Kidney (tissue), 14 donors: Measurements from ENCODE around the gene HDAC11. TPM values are rescaled to one million over a fixed set of nuclear protein-coding genes. Genes with fewer than 3 reads are reported as not detected.

Experiments
- DNase-seq, 5 donors: peaks; one replicate each; pipeline ENCODE4 v3.0.0-alpha.2; 2013 to 2020
- FAIRE-seq: peaks from 2 replicates; lab custom pipeline; 2012; peaks lifted over from hg19 to GRCh38; lab: Jason Lieb, UNC
- H3K27ac ChIP-seq, 2 donors: one replicate each; pipeline ENCODE4 v1.7.0; 2013; ENCODE audit warnings: low read depth in 2 of 2, low read length in 2 of 2, inconsistent platforms in 1 of 2
- H3K27me3 ChIP-seq: one replicate; pipeline ENCODE4 v1.7.1; 2013; ENCODE audit warnings: low read length, inconsistent platforms; ENCODE audit not compliant: control insufficient read depth, insufficient read depth
- H3K36me3 ChIP-seq, 3 donors: one replicate each; pipeline versions ENCODE4 v1.7.0 to v1.7.1; 2013; ENCODE audit warnings: low read length in 3 of 3, control low read depth in 1 of 3, inconsistent platforms in 1 of 3; ENCODE audit not compliant: insufficient read depth in 3 of 3, control insufficient read depth in 2 of 3
- H3K4me1 ChIP-seq, 3 donors: one replicate each; pipeline versions ENCODE4 v1.7.0 to v1.7.1; 2013; ENCODE audit warnings: low read length in 3 of 3, inconsistent platforms in 1 of 3, low read depth in 1 of 3; ENCODE audit not compliant: control insufficient read depth in 2 of 3, insufficient read depth in 2 of 3
- H3K4me3 ChIP-seq, 3 donors: one replicate each; pipeline versions ENCODE4 v1.7.0 to v1.8.1; 2013; ENCODE audit warnings: low read length in 3 of 3, control low read depth in 1 of 3, inconsistent platforms in 1 of 3
- H3K9ac ChIP-seq, 3 donors: one replicate each; pipeline versions ENCODE4 v1.7.0 to v1.7.1; 2013; ENCODE audit warnings: low read length in 3 of 3, control low read depth in 1 of 3, inconsistent platforms in 1 of 3
- H3K9me3 ChIP-seq, 3 donors: one replicate each; pipeline versions ENCODE4 v1.7.0 to v1.7.1; 2013; ENCODE audit warnings: low read length in 3 of 3, control low read depth in 1 of 3, inconsistent platforms in 1 of 3; ENCODE audit not compliant: control insufficient read depth in 2 of 3, insufficient read depth in 1 of 3
- intact Hi-C: fragments of 100-400 bp; cut with DNase I; formaldehyde crosslinking; loops from one replicate; pipeline ENCODE4 v1.11.1; 2022
- polyA plus RNA-seq: library from polyadenylated mRNA; stranded (reverse); fragments of 350-450 nt; fragmentation: Illumina TruSeq; extraction: RNeasy Lipid Tissue Mini Kit (QIAGEN cat#74804); gene quantifications from one replicate; pipeline ENCODE4 v1.2.3, GENCODE V29; 2014; ENCODE audit warnings: low read depth, low replicate concordance; ENCODE audit not compliant: insufficient read depth
- total RNA-seq: library from RNA; stranded (reverse); fragmentation: NEBNext Ultra II Directional; extraction: Animal tissue kit (Norgen Biotek cat#: 25700); gene quantifications from one replicate; pipeline ENCODE4 v1.2.1, GENCODE V29; 2021
- TF ChIP-seq, protein P1 (sequence below): IDR thresholded peaks from 3 replicates; pipeline ENCODE4 v1.5.1; 2012; ENCODE audit warnings: mild to moderate bottlenecking, moderate library complexity, borderline replicate concordance; ENCODE audit not compliant: insufficient read depth; ENCODE audit errors: extremely low read depth
- donor health status: control.
- donor health status: control.
- donor health status: control.
- donor health status: control.
- donor health status: control.
- donor health status: DM: yes; HTN: yes; CAD: no.
- donor health status: Normal renal cell carcinoma (clear cell type).

Gene HDAC11
- total and polyA plus RNA-seq, 2 donors from 2014 or later, result 28.3 to 43.7 TPM

DNA sequence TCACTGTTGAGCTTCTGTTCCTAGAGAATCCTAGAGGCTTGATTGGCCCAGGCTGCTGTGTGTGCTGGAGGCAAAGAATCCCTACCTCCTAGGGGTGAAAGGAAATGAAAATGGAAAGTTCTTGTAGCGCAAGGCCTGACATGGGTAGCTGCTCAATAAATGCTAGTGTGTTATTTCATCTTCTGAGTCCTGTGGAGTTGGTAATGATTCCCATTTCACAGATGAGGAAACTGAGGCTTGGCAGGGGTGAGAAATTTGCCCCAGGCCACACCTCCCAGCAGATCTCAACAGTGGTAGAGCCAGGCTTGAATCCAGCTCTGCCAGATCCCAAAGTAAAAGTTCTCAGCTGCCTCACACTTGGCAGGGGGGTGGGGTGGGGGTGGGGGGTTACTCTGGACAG is 26.1 kb downstream of the HDAC11 start:
- no peak overlapping the region for H3K4me3 ChIP-seq
- H3K27ac ChIP-seq, result no peak overlapping the region
- no peaks in the 10 kb centered on the region for H3K27me3 ChIP-seq
- TF ChIP-seq, protein P1, sequence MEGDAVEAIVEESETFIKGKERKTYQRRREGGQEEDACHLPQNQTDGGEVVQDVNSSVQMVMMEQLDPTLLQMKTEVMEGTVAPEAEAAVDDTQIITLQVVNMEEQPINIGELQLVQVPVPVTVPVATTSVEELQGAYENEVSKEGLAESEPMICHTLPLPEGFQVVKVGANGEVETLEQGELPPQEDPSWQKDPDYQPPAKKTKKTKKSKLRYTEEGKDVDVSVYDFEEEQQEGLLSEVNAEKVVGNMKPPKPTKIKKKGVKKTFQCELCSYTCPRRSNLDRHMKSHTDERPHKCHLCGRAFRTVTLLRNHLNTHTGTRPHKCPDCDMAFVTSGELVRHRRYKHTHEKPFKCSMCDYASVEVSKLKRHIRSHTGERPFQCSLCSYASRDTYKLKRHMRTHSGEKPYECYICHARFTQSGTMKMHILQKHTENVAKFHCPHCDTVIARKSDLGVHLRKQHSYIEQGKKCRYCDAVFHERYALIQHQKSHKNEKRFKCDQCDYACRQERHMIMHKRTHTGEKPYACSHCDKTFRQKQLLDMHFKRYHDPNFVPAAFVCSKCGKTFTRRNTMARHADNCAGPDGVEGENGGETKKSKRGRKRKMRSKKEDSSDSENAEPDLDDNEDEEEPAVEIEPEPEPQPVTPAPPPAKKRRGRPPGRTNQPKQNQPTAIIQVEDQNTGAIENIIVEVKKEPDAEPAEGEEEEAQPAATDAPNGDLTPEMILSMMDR, result no peak
- no peak overlapping the region for H3K9ac ChIP-seq
- FAIRE-seq, result no peak
- intact Hi-C loops, result no loop called here
- DNase-seq, result no peak
- peaks cover 0 to 2% (median 0%) of the 10 kb centered on the region in 3 donors for H3K36me3 ChIP-seq
- no peaks in the 10 kb centered on the region for H3K4me1 ChIP-seq
- no peaks in the 10 kb centered on the region for H3K9me3 ChIP-seq

DNA sequence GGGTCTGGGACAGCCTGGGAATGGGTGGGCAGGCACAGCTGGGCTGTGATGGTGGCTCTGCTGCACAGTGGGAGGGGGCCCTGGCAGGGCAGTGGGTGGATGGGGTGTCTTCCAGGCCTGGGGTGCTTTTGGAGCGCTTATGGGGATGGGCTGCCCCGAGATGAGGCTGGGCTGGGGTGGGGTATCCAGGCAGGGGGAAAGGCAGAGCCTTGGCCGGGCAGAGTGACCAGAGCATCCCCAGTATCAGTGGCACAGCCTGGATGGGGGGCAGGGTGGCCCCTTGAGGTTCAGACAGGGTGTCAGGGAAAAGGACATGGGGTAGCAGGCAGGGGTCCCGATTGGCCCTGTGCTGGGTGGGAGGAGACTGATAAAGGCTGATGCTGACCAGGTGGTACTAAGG is 26.6 kb downstream of the HDAC11 start:
- Histone ChIP-seq H3K36me3 (peaks cover 0 to 2% (median 0%) of the 10 kb centered on the region in 3 donors), H3K9me3 (no peaks in the 10 kb centered on the region), H3K27me3 (no peaks in the 10 kb centered on the region), H3K27ac (no peak overlapping the region), H3K9ac (no peak overlapping the region), H3K4me3 (no peak overlapping the region), H3K4me1 (no peaks in the 10 kb centered on the region)
- TF ChIP-seq, protein P1, result no peak
- FAIRE-seq (no peak), DNase-seq (peak in 2 of 5 donors; percentile 45 to 59)
- intact Hi-C loops, result no loop called here

DNA sequence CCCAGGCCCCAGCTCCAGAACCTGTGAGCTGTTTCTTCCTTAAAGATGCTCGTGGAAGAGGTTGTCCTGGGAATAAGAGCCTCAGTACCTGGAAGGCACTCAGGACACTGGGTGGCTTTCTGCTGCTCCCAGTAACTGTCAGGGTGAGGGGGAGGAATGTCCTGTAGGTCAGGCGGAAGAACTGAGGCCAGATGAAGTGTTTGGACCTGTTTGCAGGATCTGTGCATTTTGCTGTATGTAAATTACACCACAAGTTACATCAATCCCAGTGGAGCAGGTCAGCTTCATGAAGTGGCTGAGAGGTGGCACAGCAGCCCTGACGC is 27.1 kb downstream of the HDAC11 start:
- DNase-seq (no peak), FAIRE-seq (no peak)
- Histone ChIP-seq H3K4me3 (no peak overlapping the region), H3K27ac (no peak overlapping the region), H3K4me1 (no peaks in the 10 kb centered on the region), H3K27me3 (no peaks in the 10 kb centered on the region), H3K9ac (no peak overlapping the region), H3K36me3 (peaks cover 0 to 2% (median 0%) of the 10 kb centered on the region in 3 donors), H3K9me3 (no peaks in the 10 kb centered on the region)
- TF ChIP-seq, protein P1, result no peak
- intact Hi-C loops, result no loop called here

DNA sequence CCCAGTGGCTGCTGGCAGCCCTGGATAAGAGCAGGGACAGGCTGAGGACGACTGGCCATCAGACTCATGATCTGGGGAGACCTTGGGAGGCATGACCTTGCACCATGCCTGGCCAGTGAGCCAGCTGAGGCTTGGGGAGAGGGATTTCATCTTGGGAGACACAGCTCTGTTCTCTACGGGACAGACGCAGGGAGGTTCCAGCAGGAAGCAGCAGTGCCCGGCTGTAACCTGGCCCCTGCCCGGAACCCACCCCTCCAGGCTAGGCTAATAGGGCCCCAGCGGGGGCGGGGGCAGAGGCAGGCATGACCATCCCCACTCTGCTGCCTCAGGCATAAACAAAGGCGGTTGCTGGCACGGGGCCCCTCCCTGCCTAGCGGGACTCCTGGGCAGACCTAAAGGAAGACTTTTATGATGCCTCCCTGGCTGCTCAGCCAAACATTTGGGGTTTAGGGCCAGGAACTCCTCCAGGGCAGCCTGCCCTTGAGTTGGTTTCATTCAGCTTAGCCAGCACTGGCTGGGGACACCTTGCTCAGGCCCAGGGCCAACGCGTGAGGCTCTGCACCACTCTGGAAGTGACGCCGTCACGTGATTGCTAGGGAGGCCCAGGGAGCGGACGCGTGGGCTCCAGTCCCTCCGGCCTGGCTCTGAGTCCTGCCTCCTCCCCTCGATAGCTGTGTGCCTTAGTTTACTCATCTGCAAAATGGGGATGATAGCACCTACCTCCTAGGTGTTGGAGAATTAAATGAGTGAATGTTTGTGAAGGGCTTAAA is 27.6 kb downstream of the HDAC11 start:
- Histone ChIP-seq H3K9ac (no peak overlapping the region), H3K27me3 (no peaks in the 10 kb centered on the region), H3K4me1 (no peaks in the 10 kb centered on the region), H3K36me3 (peaks cover 0 to under 1% (median 0%) of the 10 kb centered on the region in 3 donors), H3K27ac (no peak overlapping the region), H3K4me3 (no peak overlapping the region), H3K9me3 (no peaks in the 10 kb centered on the region)
- DNase-seq, result peak; percentile 69 to 79 (median 74)
- TF ChIP-seq, protein P1, result no peak
- FAIRE-seq, result no peak
- intact Hi-C loops, result no loop called here
